Peyer's patch (tissue), 4 donors: Measurements from ENCODE around the gene TNFAIP3.

Experiments used
- CTCF ChIP-seq, 6 experiments: fragments of 450-650 bp in 4 of 6; fragments of 200-600 bp in 2 of 6; sonication (generic) in 1 of 6; IDR thresholded peaks; one replicate each; pipeline ENCODE4 v1.5.1; 2017 to 2019; ENCODE audit warnings: antibody characterized with exemption in 6 of 6, mild to moderate bottlenecking in 3 of 6, moderate library complexity in 1 of 6
- POLR2A ChIP-seq, 2 donors: fragments of 450-650 bp; IDR thresholded peaks; one replicate each; pipeline ENCODE4 v1.5.1; 2017; ENCODE audit warnings: antibody characterized with exemption in 2 of 2, mild to moderate bottlenecking in 2 of 2, moderate library complexity in 2 of 2

- TF ChIP-seq CTCF (IDR thresholded peaks at IDR 0.05): no peak
- TF ChIP-seq POLR2A (IDR thresholded peaks at IDR 0.05): no peak
Observed at GRCh38 chr6:137829641-137830083, 37.4 kb upstream of the TNFAIP3 start.
